ENCODE results near the gene RPL29. TPM values are rescaled to one million over a fixed set of nuclear protein-coding genes. Genes with fewer than 3 reads are reported as not detected.

The RPL29 gene
- total and polyA plus RNA-seq, 2 donors (not counting 3 experiments of a cell fraction or from before 2014, with no cell fraction given) = 1,236 to 2,177 TPM

DNA sequence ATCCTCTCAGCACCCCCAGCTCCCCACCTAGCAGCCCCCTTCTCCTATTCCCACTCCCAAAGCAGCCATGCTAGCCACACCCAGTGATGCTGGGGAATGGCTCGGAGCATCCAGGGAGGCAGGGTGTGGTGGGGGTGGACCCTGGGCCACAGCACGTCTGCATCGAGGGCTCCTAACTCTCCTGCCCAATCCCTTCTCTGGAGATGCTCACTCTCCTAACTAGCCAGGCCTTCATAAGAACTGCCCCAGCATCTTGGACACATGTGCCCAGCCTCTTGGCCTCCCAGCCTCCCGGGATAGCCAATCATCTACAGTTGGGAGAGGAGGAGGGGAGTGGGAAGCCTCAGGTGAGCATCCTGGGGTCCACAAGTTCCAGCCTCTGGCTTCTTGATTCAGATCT is 31.2 kb downstream of the RPL29 start:
- no TSS peak for BruUV-seq (replicated peaks)
- no peaks in the 10 kb centered on the region for H3K9me1 ChIP-seq (replicated peaks; ENCODE audit: control insufficient read depth, extremely low read depth, insufficient read depth, low read length)
- no peak overlapping the region for H3K4me2 ChIP-seq (ENCODE audit: insufficient read depth, low read length)
- no peaks in the 10 kb centered on the region for H3K9me3 ChIP-seq (replicated peaks; ENCODE audit: control insufficient read depth, insufficient read depth, low read length)
- H3K9ac ChIP-seq (replicated peaks; ENCODE audit: extremely low read depth, insufficient read depth, low read length) = no peak overlapping the region
- DNase-seq (ENCODE audit: low read depth, low spot score) = no peak
- TF ChIP-seq GATA2 (IDR thresholded peaks at IDR 0.05; ENCODE audit: insufficient read depth, insufficient read length, low read depth, low read length) (no peak), POLR2AphosphoS5 (IDR thresholded peaks at IDR 0.05; ENCODE audit: insufficient read depth, low read depth, low read length) (no peak), EZH2 (IDR thresholded peaks at IDR 0.05; ENCODE audit: borderline replicate concordance, low read depth, low read length, severe bottlenecking) (no peak), FOS (IDR thresholded peaks at IDR 0.05; ENCODE audit: borderline replicate concordance, insufficient read depth, low read length) (no peak), POLR2A (IDR thresholded peaks at IDR 0.05; ENCODE audit: low read depth, low read length) (no peak), MYC (IDR thresholded peaks at IDR 0.05; ENCODE audit: low read depth, low read length) (no peak), JUN (IDR thresholded peaks at IDR 0.05; ENCODE audit: borderline replicate concordance, insufficient read depth, insufficient read length, low read depth) (no peak)
- TF ChIP-seq, protein P1, sequence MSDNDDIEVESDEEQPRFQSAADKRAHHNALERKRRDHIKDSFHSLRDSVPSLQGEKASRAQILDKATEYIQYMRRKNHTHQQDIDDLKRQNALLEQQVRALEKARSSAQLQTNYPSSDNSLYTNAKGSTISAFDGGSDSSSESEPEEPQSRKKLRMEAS (IDR thresholded peaks at IDR 0.05; ENCODE audit: insufficient read depth, insufficient read length) = no peak
- TF ChIP-seq, protein P2, sequence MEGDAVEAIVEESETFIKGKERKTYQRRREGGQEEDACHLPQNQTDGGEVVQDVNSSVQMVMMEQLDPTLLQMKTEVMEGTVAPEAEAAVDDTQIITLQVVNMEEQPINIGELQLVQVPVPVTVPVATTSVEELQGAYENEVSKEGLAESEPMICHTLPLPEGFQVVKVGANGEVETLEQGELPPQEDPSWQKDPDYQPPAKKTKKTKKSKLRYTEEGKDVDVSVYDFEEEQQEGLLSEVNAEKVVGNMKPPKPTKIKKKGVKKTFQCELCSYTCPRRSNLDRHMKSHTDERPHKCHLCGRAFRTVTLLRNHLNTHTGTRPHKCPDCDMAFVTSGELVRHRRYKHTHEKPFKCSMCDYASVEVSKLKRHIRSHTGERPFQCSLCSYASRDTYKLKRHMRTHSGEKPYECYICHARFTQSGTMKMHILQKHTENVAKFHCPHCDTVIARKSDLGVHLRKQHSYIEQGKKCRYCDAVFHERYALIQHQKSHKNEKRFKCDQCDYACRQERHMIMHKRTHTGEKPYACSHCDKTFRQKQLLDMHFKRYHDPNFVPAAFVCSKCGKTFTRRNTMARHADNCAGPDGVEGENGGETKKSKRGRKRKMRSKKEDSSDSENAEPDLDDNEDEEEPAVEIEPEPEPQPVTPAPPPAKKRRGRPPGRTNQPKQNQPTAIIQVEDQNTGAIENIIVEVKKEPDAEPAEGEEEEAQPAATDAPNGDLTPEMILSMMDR (IDR thresholded peaks at IDR 0.05; ENCODE audit: extremely low read depth in 1 of 2, insufficient read depth in 1 of 2, low read depth in 1 of 2, low read length in 2 of 2) = no peak
- no peaks in the 10 kb centered on the region for H3K36me3 ChIP-seq (ENCODE audit: control insufficient read depth in 2 of 2, extremely low read depth in 1 of 2, insufficient read depth in 2 of 2, low read length in 2 of 2)
- no peaks in the 10 kb centered on the region for H3K79me2 ChIP-seq (ENCODE audit: control insufficient read depth, insufficient read depth, low read length)
- no peaks in the 10 kb centered on the region for H3K27me3 ChIP-seq (ENCODE audit: control insufficient read depth in 2 of 2, insufficient read depth in 2 of 2, low read length in 2 of 2)
- H3K4me3 ChIP-seq (replicated peaks in 1 of 3; ENCODE audit: insufficient read depth in 1 of 3, low read depth in 1 of 3, low read length in 3 of 3) = no peak overlapping the region
- CTCF ChIA-PET = interaction anchor here (0.7 to 4.1 kb wide), 3 partner anchors 9 to 18 kb away, joined by 3 to 20 read pairs (median 3); partner anchors contain the start of genes ABHD14A and ABHD14B
- POLR2A ChIA-PET = no interaction called here
- peaks cover 4% of the 10 kb centered on the region for H3K4me1 ChIP-seq (ENCODE audit: control insufficient read depth, extremely low read depth, insufficient read depth, low read length)
- H3K27ac ChIP-seq (ENCODE audit: insufficient read depth, low read depth, low read length) = no peak overlapping the region
- no peaks in the 10 kb centered on the region for H4K20me1 ChIP-seq (replicated peaks; ENCODE audit: control insufficient read depth, extremely low read depth, insufficient read depth, low read length)
- FAIRE-seq = no peak
- H2AFZ ChIP-seq (ENCODE audit: low read depth, low read length) = no peak overlapping the region
- dilution Hi-C loops (cut with MboI; ENCODE audit: extremely low pct_ligation_motif_present, low sequenced_read_pairs) (no loop called here), intact Hi-C loops (cut with micrococcal nuclease) (no loop called here)

Data from endothelial cell of umbilical vein (primary cell).